ENCODE results near the gene RUNX3.
"Not testable (repeated sequence)": the region's sequence is repeated elsewhere in the genome, so short reads cannot be mapped to it uniquely, and the experiment has no call there.

The RUNX3 gene

DNA sequence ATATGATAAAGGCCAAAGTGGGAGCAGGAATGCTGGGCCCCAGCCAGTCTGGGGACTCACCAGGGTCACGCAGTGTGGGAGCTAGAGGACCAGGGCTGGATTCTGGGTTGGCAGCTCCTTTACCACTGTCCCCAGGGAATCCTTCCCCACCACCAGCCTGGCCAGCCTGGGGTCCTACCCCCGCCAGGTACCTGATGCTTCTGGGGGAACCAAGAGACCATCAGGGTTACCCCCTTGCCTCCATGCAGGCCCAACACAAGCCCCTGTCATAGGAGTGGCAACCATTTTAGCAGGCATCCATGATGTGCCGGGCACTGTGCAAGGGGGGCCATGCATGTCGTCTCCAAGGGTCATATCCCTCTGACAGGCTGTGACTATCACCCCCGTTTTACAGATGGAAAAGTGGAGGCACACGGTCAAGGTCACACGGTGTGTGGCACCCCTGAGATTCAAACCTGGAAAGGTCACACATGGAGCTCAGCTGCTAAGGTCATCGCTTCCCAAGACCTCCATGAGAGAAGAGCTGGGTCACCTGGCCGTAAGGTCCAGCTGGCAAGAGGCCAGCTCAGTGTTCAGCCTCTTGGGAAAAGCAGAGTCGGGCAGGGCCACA, 16.4 kb downstream of the RUNX3 start:
- no peak for DNase-seq (ENCODE audit: low read depth in 2 of 2)

DNA sequence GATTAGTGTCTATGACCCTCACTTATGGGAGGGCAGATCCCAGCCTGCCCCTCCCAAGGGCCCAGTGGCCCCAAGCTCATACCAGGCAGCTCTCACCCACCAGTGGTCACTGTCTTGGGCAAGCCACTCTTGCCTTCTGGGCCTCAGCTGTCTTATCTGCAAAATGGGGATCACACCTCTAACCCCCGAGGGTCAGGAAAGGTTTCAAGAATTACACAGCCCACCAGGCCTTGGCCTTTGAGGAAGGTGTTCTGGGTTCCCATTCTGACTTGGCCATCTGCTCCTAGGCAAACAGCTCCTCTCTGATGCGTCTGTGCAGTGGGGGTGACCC, 16.8 kb downstream of the RUNX3 start:
- DNase-seq (ENCODE audit: low read depth in 2 of 2), result no peak

DNA sequence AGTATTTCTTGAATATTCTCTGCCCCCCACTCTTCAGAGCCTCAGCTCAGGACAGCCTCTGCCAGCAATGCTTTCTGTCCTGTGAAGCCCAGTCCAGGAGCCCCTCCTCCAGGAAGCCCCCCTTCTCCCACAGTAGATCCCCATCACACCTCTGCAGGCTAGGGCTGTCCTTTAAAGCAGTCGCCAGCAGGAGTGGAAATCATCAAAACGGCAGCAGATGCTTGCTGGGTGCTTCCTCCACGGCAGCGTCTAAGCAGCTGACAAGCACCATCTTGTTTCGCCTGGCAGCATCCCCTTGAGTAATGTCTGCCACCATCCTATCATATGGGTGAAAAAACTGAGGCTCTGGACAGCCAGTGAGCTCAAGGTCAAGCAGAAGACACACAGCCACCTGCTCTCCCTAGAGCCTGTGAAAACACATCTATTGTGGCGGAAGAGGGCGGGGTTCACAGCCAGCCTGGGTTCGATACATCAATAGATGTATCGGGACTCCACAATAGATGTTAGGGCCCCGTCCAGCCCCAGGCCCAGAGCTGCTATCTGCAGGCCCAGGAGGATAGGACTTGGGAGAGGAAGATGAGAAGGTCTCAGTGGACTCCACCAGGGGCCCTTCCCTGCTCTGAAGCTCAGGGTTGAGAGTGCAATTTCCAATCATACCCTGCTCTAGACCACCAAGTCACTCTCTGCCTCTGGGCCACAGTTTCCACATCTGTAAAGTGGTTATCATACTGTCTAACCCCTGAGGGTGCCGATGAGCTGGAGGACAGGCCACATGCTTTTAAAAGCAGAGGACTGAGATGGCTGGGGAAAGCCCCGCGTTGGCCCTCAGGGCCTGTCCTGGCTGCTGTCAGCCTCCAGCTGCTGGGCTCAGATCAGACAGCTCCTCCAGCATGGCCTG, 17.5 kb downstream of the RUNX3 start:
- no peak for DNase-seq (ENCODE audit: low read depth in 2 of 2)

DNA sequence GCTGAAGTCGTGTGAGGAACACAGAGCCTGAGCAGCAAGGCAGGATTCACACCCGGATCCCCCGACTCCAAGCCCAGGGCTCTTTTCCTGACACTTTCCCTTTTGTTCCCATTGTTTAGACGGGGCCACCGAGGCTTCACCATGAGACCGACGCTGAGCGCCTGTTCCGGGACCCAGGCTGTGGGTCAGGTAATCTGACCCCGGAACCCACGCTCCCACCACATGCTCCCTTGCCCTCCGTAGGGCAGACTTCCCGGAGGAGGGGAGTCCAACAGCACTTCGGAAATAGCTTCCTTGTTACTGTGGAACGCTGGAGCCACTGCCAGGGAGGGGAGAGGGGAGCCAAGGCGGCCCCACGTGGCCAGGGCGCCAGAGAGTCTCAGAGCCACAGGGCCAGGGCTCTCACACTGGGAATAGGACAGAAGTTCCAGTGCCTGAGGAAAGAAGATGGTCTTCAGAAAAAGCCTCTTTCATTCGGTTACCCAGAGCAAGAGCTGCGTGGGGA, 18.4 kb downstream of the RUNX3 start:
- DNase-seq (ENCODE audit: low read depth in 2 of 2), result no peak

DNA sequence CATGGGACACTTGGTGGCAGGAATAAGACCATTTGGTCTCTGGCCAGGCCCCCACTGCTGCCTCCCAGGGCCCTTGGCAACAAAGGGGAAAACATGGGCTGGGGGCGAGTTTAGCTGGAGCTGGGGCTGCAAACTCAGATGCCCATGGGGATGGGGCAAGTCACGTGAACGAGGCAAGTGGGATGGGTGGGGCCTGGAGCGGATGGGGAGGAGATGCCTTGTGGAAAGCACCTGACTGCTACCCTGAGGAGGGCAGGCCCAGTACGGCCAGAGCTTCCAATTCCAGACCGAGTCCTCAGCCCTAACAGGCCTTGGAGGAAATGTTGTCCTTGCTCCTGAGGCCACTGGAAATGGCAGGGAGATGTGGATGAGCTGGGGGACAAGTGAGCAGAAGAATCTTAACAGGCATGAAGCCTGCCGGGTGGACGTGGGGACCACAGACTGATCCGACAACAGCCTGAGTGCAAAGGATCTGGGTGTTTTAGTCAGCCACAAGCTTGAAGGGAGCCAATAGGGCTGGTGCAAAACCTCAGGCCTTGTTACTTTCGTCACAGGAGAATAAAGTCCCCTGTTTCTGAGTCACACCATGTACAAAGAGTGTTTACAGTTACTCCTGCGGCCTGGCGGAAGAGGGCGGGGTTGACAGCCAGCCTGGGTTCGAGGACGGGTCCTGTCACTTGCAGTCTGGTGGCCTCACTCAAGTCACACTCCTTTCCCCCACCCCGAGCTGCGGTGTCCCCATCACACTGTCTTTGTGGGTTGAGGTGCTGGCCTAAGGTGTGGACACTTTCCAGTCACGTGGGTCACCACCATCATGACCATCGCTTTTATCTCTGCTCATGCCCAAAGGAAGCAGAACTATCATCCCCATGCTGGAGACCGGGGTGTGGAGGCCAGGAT, 19.1 kb downstream of the RUNX3 start:
- no peak for DNase-seq (ENCODE audit: low read depth in 2 of 2)

DNA sequence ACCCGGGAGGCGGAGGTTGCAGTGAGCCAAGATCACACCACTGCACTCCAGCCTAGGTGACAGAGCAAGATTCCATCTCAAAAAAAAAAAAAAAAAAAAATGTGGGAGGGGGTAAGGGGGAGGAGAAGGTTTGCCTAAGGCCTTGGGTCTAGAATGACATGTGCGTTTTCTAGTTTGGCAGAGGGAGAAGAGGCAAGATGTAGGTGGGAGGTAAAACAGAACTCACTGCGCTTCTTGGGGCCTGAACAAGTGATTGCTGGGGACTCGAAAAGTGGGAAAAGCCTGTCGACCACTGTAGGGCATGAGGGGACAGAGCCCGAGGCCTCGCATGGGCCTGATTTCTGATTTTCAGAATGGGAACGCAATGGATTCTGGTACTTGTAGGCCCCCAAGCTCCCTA, 19.9 kb downstream of the RUNX3 start:
- no peak for DNase-seq (ENCODE audit: low read depth in 2 of 2)

DNA sequence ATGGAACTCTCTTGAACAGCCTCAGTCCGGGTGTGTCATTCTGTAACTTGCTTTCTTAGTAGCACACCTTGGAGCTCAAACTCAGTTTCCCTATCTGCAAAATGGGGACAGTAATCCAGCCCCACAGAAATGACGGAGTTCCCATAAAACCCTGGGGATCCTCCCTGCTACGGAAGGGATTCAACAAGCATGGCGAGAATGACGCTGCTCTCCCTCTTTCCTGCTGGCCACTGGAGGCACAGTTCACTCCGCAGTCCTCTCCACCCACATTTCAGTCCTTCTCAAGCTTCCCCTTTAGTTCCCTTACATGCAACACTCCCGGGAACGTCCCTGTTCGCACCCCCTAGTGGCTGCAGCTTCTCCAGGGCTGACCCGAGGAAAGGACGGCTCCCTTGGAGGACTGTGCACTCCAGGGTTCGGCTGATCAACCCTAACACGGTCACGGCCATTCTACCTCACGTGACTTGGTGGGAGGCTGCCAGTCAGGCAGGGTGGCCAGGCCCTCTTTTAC, 20.6 kb downstream of the RUNX3 start:
- DNase-seq (ENCODE audit: low read depth in 2 of 2), result no peak

DNA sequence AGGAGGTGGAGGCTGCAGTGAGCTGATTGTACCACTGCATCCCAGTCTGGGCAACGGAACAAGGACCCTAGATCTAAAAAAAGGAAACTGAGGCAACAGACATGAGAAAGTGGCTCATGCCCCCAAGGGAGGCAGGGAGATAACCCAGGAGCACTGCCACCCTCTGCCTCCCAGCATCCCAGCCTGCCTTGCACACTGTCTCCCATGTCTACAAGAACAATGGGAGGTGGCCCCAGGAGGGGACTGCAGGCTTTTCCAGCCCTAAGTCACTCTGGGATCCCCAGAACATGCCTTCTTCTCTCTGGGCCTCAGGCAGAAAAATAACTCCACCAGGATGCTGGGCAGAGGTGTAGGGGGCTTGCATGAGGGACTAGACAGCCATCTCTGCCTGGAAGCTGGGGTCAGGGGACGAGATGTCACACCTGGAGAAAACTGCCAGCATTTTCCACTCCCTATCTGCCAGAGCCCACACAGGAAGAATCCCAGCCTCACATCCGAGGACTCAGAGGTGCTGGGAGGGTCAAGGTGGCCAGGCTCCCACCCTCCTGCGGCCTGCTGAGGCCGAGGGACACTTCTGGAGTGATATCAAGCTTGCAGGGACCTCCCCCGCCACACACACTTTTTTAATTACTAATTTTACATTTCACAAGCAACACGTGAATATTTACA, 21.4 kb downstream of the RUNX3 start:
- no peak for DNase-seq (ENCODE audit: low read depth in 2 of 2)

DNA sequence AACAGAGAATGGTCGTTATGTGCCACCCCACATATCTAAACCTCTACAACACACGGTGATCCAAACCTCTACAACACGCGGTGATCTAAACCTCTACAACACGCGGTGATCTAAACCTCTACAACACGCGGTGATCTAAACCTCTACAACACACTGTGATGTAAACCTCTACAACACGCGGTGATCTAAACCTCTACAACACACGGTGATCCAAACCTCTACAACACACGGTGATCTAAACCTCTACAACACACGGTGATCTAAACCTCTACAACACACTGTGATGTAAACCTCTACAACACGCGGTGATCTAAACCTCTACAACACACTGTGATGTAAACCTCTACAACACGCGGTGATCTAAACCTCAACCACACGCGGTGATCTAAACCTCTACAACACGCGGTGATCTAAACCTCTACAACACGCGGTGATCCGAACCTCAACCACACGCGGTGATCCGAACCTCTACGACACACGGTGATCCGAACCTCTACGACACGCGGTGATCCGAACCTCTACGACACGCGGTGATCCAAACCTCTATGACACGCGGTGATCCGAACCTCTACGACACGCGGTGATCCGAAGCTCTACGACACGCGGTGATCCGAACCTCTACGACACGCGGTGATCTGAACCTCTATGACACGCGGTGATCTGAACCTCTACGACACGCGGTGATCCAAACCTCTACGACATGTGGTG, 22.3 kb downstream of the RUNX3 start:
- not testable (repeated sequence) for DNase-seq (ENCODE audit: low read depth in 2 of 2)

DNA sequence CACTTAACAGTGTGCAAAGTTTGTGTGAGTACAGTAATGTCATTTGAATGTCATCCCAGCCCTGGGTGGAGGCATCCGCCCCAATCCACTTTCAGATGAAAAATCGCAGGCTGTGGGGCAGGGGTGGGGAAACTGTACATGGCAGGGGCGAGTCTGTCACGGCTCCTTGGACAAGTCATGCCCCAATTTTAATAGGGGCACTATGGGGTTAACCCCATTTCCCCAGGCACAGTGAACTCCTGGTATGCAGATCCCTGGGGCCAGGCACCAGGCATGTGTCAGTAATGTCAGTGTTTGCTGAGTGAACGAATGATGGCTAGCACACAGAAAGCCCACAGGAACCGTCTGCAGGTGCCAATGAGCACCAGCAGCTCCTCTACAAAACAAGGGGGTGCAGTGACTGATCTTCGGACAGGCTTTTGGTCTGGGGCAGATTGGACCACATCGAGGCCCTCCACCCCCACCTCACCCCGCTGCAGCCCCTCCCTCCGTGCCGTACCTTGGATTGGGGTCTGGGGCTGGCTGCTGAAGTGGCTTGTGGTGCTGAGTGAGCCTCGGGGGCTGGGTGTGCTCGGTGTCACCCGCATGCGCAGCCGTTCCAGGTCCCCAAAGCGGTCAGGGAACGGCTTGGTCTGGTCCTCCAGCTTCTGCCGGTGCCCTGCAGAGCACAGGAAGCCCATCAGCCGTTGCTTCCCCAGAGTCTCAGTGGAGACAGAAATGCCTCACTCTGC, 23.2 kb downstream of the RUNX3 start:
- DNase-seq (ENCODE audit: low read depth in 2 of 2), result no peak

DNA sequence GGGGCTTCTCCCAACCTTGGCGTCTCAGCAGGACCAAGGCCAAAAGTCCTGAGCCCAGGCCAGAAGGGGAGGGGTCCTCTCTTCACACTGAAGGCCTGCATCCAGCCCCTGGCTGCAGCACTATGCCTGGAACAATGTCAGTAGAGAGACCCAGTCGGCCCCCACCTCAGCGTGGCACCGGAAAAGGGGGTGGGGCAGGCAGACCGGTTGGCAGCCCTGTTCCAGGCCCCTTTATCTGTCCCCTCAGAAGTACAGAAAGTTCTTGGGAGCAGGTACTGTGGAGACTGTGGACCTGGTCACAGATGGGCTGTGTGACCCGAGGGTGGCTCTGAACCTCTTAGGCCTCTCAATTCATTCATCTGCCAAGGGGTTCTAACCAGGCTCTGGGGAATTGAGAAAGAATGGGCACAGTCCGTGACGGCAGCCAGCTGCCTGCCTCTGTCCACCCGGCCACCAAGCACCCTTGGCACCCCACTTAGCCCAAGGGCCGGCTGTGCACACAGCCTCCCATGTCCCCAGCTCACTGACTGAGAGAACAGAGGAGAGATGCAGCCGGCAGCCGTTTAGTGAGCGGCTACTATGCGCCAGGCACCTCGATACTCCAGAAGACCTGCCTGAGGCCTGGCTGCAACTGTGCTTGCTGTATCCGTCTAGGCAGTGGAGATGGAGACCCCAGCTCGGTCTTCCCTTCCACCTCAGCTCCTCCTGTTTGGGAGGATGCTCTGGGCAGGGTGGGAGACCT, 23.9 kb downstream of the RUNX3 start:
- no peak for DNase-seq (ENCODE audit: low read depth in 2 of 2)

DNA sequence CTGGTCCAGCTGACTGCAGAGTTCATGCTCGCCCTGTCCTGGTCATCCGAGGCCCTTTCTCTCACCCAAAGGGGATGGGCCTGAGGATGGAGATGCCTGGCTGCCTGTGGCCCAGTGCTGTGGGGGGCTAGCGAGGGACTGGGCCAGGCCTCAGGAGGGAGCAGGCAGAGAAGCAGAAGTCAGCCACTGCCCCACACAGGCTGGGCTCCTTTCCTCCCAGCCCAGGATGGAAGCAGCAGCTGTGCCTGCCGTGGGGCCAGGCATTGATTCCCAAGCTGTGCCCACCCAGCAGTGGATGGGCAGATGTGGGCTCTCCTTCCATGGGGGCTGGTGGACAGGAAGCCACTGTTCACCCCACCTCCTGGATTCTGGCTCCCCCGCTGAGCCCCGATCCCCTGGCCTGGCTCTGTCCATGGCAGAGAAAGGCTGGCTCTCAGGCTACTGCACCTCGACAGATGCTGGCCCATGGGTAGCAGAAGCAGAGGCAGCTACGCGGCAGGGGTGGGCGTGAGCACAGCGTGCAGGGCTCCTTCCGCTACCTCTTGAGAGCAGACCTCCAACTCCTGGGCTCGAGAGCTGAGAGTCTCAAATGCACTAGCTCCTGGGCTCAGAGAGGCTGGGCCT, 24.6 kb downstream of the RUNX3 start:
- no peak for DNase-seq (ENCODE audit: low read depth in 2 of 2)

DNA sequence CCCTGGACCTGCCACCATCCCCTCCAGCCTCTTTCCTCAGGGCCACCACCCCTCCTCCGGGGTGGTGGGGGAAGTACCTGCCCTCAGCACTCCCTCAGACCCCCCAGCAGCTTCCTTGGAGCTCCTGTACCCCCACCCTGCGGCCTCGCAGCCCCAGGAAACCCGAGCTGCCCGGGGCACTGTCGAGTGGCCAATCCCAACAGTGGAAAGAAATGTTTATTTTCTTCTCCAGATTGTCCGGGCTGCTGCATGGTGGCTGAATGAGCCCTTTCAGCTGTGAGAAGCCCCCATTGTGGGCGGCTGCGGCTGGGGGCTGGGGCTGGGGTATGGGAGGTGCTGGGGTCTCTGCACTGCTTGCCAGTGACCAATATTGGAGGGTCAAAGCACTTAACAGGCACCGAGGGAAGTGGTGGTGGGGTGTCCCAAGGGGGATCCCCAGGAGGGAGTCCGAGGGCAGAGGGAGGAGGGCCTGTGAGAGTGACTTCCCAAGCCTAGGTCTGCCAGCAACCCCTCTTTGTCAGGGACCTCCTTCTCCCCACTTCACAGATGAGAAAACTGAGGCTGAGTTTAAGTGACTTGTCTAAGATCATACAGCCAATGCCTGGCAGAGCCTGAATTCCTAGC, 25.2 kb downstream of the RUNX3 start:
- DNase-seq (ENCODE audit: low read depth in 2 of 2), result no peak

DNA sequence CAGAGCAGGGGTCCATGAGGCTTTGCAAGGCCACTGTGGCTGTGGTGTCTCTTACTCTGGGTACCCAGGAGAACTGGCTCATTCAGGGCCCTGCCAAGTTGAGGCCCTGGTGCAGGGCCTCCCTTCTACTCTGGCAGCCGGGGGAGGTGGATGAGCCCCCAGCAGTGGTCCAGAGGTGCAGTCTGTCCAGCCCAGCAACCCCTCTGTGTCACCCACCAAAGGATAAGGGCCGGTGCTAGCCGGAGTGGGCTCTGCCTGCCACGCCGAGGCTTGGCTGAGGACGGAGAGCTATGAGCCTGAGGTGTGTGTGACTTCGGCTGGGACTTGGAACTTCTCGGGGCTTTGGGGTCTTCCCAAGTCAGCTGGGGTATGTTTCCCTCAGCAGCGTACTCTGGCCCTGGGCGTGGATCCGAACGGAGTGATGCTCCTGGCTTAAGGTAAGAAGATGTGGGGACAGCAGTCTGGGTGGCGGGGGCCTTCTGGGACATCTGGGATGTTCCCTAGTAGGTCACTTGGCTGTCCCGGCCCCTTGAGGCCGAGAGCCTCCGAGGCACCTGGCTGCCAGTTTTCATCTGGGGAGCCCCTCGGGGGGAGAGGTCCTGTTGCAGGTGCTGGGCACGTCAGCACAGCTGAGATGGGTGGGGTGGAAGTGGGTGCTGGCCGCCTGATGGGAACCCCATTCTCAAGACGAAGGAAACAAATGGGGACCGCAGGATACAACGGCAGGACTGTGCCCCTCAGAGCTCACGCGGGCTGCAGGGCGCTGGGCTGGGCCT, 25.9 kb downstream of the RUNX3 start:
- no peak for DNase-seq (ENCODE audit: low read depth in 2 of 2)

DNA sequence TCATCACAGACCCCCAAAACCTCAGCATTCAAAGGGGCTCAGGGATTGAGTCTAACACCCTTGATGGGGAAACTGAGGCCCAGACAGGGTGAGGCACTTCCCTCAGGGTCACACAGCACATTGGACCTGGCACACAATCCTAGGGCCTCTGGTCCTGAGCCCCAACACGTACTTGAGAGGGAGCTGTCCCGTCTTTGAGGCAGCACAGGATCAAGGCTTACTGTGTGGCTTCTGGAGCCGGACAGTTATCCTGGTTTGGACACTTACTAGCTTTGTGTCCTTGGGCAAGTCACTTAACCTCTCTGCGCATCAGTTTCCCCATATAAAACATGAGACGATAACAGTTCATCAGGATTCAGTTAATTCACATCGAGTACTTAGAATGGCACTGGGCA, 26.5 kb downstream of the RUNX3 start:
- DNase-seq (ENCODE audit: low read depth in 2 of 2), result no peak

DNA sequence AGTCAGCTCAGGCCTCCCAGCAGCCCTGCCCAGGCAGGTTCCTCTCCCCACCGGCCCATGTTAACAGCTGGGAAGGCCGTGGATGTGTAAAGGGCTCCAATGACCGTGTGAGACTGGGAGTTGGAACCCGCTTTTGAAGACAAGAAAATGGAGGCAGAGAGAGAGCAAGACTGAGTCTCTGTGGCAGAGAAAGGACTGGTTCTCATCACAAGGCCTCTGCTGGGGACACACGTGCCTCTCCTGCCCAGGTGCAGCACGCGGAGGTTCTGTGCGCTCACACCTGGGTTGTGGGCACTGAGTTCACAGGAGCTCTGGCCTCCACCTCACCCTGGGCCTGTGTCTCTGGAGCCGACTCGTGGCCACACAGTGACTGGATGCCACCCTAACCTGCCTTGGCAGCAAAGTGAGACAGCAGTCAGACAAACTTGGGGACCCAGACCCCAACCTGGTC, 27.0 kb downstream of the RUNX3 start:
- DNase-seq (ENCODE audit: low read depth in 2 of 2), result no peak

DNA sequence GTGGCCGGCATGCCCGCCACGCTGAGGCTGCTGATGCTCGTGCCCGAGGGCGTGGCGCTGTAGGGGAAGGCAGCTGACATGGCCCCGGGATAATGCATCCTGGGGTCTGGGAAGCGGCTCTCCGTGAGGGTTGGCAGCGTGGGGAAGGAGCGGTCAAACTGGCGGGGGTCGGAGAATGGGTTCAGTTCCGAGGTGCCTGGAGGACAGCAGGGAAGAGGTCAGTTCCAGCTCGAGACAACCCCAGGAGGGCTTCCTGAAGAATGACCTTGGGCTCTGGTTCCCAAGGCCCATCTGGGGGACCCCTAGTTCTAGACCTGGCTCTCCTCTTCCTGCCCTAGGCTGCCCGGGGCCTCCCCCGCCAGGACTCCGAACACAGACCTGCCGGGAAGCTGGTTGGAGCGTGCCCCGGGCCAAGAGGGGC, 27.6 kb downstream of the RUNX3 start:
- no peak for DNase-seq (ENCODE audit: low read depth in 2 of 2)
